Lung (tissue), 12 donors: ENCODE results near the gene RTL9. TPM values are rescaled to one million over a fixed set of nuclear protein-coding genes. Genes with fewer than 3 reads are reported as not detected.

ENCODE experiments used
- ATAC-seq: fragments of 200-7000 bp; cut with Tn5 transposase; one replicate; pipeline ENCODE4 v1.9.1; 2020; ENCODE audit warnings: moderate number of reproducible peaks; ENCODE audit not compliant: insufficient read depth, low FRiP score
- DNase-seq, 3 donors: peaks; one replicate each; pipeline ENCODE4 v3.0.0-alpha.2; 2013 to 2017
- H3K27ac ChIP-seq, 2 donors: one replicate each; pipeline ENCODE4 v1.5.1; 2013; ENCODE audit warnings: mild to moderate bottlenecking in 2 of 2, moderate library complexity in 2 of 2, control low read depth in 1 of 2, inconsistent platforms in 1 of 2, low read depth in 1 of 2, low read length in 1 of 2
- H3K27me3 ChIP-seq, 3 donors: one replicate each; pipeline ENCODE4 v1.5.1; 2013; ENCODE audit warnings: low read length in 2 of 3; ENCODE audit not compliant: control insufficient read depth in 3 of 3, insufficient read depth in 3 of 3
- H3K36me3 ChIP-seq, 4 donors: one replicate each; pipeline ENCODE4 v1.5.1; 2013; ENCODE audit warnings: low read length in 4 of 4, mild to moderate bottlenecking in 1 of 4, moderate library complexity in 1 of 4; ENCODE audit not compliant: control insufficient read depth in 4 of 4, insufficient read depth in 4 of 4
- H3K4me1 ChIP-seq, 5 donors: one replicate each; pipeline ENCODE4 v1.5.1; 2013; ENCODE audit warnings: low read length in 5 of 5, mild to moderate bottlenecking in 2 of 5, moderate library complexity in 1 of 5; ENCODE audit not compliant: control insufficient read depth in 5 of 5, insufficient read depth in 5 of 5
- H3K4me3 ChIP-seq: one replicate; pipeline ENCODE4 v1.5.1; 2013; ENCODE audit warnings: mild to moderate bottlenecking, control low read depth, moderate library complexity
- H3K9ac ChIP-seq, 2 donors: one replicate each; pipeline ENCODE4 v1.5.1; 2013; ENCODE audit warnings: low read length in 2 of 2, control low read depth in 1 of 2; ENCODE audit not compliant: insufficient read depth in 1 of 2
- H3K9me3 ChIP-seq, 4 donors: one replicate each; pipeline ENCODE4 v1.5.1; 2013; ENCODE audit warnings: low read length in 3 of 4, mild to moderate bottlenecking in 1 of 4, moderate library complexity in 1 of 4; ENCODE audit not compliant: control insufficient read depth in 4 of 4, insufficient read depth in 3 of 4
- WGBS, 2 donors: extraction: QIAGEN DNeasy Blood & Tissue Kit; methylation state at CpG; one replicate each; pipeline ENCODE4 v1.1.7; 2013; 5-methylcytosine and 5-hydroxymethylcytosine counted together
- polyA plus RNA-seq, 2 donors: library from polyadenylated mRNA; stranded (reverse); fragments of 200-250 nt; gene quantifications; one replicate each; pipeline ENCODE4 v1.2.1, GENCODE V29; 2013
- total RNA-seq, 2 donors: library from RNA; depleted of rRNA in 1 of 2; stranded (reverse); fragments of >200 nt in 1 of 2; gene quantifications; one replicate each; pipeline ENCODE4 v1.2.1, GENCODE V29; 2014 to 2021
- TF ChIP-seq, protein P1 (sequence below): IDR thresholded peaks from 2 replicates; pipeline ENCODE4 v1.5.1; 2012; ENCODE audit warnings: mild to moderate bottlenecking; ENCODE audit errors: control extremely low read depth, extremely low read depth
- donor health status: control.
- donor health status: control.
- donor health status: Bipolar disorder and iron deficiency.
- donor health status: healthy.
- donor health status: DM: yes; HTN: yes; CAD: no.

The RTL9 gene
- total and polyA plus RNA-seq, 4 donors = 0.02 to 0.34 (median 0.06) TPM

DNA sequence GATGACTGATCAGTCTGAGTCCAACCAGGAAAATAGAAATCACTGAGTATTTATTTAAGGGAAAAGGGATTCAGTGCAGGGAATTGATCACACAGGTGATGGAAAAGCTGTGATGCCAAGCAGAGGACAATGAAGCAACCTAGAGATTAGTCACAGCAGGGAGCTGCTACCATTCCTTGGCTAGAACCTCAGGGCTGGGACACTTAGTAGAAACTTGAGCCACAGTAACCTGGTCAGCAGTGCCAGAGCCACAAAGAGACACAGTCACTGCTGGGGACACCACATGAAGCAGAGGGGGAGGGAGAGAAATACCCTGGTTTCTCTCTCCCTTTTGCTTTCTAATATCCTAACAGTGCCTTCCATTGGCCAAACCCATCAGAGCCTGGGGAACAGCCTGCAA, 38.7 kb downstream of the RTL9 start:
- Histone ChIP-seq H3K9me3 (peaks cover 0 to 8% (median 0%) of the 10 kb centered on the region in 4 donors), H3K4me1 (no peaks in the 10 kb centered on the region), H3K27ac (no peak overlapping the region), H3K27me3 (peaks cover 4 to 61% (median 13%) of the 10 kb centered on the region in 3 donors), H3K9ac (no peak overlapping the region), H3K4me3 (no peak overlapping the region), H3K36me3 (no peaks in the 10 kb centered on the region)
- DNase-seq = no peak
- no peak for ATAC-seq
- TF ChIP-seq, protein P1, sequence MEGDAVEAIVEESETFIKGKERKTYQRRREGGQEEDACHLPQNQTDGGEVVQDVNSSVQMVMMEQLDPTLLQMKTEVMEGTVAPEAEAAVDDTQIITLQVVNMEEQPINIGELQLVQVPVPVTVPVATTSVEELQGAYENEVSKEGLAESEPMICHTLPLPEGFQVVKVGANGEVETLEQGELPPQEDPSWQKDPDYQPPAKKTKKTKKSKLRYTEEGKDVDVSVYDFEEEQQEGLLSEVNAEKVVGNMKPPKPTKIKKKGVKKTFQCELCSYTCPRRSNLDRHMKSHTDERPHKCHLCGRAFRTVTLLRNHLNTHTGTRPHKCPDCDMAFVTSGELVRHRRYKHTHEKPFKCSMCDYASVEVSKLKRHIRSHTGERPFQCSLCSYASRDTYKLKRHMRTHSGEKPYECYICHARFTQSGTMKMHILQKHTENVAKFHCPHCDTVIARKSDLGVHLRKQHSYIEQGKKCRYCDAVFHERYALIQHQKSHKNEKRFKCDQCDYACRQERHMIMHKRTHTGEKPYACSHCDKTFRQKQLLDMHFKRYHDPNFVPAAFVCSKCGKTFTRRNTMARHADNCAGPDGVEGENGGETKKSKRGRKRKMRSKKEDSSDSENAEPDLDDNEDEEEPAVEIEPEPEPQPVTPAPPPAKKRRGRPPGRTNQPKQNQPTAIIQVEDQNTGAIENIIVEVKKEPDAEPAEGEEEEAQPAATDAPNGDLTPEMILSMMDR = no peak

DNA sequence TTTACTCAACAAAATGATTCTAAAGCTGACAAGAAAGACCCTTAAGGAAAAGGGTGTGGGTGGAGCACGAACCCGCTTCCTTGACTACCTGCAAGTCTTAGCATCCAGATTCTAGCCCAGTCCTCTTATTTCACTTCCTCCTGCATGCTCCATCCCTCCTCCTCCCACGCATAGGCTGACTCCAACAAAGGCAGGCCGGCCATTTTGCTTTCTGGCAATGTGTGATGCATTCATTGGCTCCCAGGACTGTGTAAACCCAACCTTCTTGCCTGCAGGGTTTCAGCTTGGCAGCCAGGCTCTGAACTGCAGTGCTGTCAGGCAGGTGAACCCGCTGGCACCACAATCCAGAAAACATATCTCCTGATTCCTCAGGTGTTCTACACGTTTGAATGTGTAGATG, 39.3 kb downstream of the RTL9 start:
- Histone ChIP-seq H3K36me3 (no peaks in the 10 kb centered on the region), H3K9me3 (peaks cover 0 to 7% (median 0%) of the 10 kb centered on the region in 4 donors), H3K4me1 (no peaks in the 10 kb centered on the region), H3K9ac (no peak overlapping the region), H3K27ac (no peak overlapping the region), H3K4me3 (no peak overlapping the region), H3K27me3 (peaks cover 4 to 64% (median 13%) of the 10 kb centered on the region in 3 donors)
- WGBS, 2 donors = 69 to 100% methylated on average over 6 of the region's 6 CpGs
- TF ChIP-seq, protein P1 = no peak
- DNase-seq (no peak), ATAC-seq (no peak)

- ATAC-seq (no peak), DNase-seq (no peak)
- Histone ChIP-seq H3K27ac (no peak overlapping the region), H3K4me3 (no peak overlapping the region), H3K9ac (no peak overlapping the region), H3K27me3 (peaks cover 4 to 69% (median 12%) of the 10 kb centered on the region in 3 donors), H3K36me3 (no peaks in the 10 kb centered on the region), H3K9me3 (peaks cover 0 to 7% (median 0%) of the 10 kb centered on the region in 4 donors), H3K4me1 (no peaks in the 10 kb centered on the region)
- 75 to 96% methylated on average over 5 of the region's 5 CpGs for WGBS, 2 donors
- TF ChIP-seq, protein P1 = no peak
Observed at GRCh38 chrX:110399497-110399896, 40.8 kb downstream of the RTL9 start.

DNA sequence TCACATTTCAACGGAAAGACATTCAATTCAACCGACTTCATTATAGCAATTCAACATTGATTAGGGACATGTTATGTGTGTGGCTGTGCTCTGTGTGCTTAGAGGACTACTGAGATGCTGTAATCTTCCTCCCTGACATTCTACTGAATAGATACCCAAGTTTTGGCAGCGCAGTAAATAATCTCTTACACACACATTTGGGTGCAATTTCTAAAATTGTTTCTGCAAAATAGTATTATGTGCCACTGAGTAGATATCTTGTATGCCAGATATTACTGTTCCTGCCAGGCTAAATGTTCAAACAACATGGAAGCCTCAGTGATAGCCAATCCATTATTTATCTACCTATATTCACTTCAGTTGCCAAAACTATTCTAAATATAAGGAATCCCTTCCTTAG, 41.3 kb downstream of the RTL9 start:
- DNase-seq = no peak
- no peak overlapping the region for H3K27ac ChIP-seq
- H3K9ac ChIP-seq = no peak overlapping the region
- no peak overlapping the region for H3K4me3 ChIP-seq
- peaks cover 0 to 7% (median 0%) of the 10 kb centered on the region in 4 donors for H3K9me3 ChIP-seq
- H3K4me1 ChIP-seq = no peaks in the 10 kb centered on the region
- H3K27me3 ChIP-seq = peaks cover 4 to 65% (median 9%) of the 10 kb centered on the region in 3 donors
- WGBS, 2 donors = 79 to 92% methylated on average over 3 of the region's 3 CpGs
- ATAC-seq = no peak
- TF ChIP-seq, protein P1 = no peak
- no peaks in the 10 kb centered on the region for H3K36me3 ChIP-seq
